Measurements from ENCODE around the gene FA2H.

DNA sequence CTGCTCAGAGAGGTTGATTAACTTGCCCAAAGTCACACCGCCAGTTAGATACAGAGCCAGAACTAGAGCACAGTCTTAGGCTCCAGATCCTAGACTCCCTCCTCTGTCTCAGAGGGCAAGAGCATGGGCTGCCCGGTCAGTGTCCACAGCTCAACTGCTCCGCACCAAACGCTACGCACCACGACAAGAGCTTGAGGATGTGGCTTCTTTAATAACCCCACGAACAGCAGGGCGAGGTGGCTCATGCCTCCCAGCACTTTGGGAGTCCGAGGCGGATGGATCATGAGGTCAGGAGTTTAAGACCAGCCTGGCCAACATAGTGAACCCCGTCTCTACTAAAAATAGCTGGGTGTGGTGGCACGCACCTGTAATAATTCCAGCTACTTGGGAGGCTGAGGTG lies 21.4 kb downstream of the FA2H start:
- TF ChIP-seq, protein P1, sequence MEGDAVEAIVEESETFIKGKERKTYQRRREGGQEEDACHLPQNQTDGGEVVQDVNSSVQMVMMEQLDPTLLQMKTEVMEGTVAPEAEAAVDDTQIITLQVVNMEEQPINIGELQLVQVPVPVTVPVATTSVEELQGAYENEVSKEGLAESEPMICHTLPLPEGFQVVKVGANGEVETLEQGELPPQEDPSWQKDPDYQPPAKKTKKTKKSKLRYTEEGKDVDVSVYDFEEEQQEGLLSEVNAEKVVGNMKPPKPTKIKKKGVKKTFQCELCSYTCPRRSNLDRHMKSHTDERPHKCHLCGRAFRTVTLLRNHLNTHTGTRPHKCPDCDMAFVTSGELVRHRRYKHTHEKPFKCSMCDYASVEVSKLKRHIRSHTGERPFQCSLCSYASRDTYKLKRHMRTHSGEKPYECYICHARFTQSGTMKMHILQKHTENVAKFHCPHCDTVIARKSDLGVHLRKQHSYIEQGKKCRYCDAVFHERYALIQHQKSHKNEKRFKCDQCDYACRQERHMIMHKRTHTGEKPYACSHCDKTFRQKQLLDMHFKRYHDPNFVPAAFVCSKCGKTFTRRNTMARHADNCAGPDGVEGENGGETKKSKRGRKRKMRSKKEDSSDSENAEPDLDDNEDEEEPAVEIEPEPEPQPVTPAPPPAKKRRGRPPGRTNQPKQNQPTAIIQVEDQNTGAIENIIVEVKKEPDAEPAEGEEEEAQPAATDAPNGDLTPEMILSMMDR (IDR thresholded peaks at IDR 0.05): no peak
- no peak for TF ChIP-seq POLR2A (IDR thresholded peaks at IDR 0.05)
